Astrocyte (in vitro differentiated cells and primary cell): Measurements from ENCODE around the gene MALT1. TPM values are rescaled to one million over a fixed set of nuclear protein-coding genes. Genes with fewer than 3 reads are reported as not detected.
A peak's percentile ranks its signal among the peaks of the same experiment; 100 is the strongest.

Experiments used
- DNase-seq: peaks from one replicate; pipeline ENCODE4 v3.0.0-alpha.2; 2010; ENCODE audit warnings: low read depth
- FAIRE-seq: peaks from 2 replicates; lab custom pipeline; 2011; peaks lifted over from hg19 to GRCh38; lab: Jason Lieb, UNC
- H2AFZ ChIP-seq: 2 replicates; pipeline ENCODE4 v1.6.0; 2012; ENCODE audit warnings: low read depth, low read length, inconsistent platforms
- H3K27ac ChIP-seq: 2 replicates; pipeline ENCODE4 v1.5.1; 2011; ENCODE audit warnings: low read depth, low read length, inconsistent platforms
- H3K27me3 ChIP-seq: 2 replicates; pipeline ENCODE4 v1.6.0; 2011; ENCODE audit warnings: low read length, inconsistent platforms; ENCODE audit not compliant: insufficient read depth
- H3K36me3 ChIP-seq: 2 replicates; pipeline ENCODE4 v1.5.1; 2011; ENCODE audit warnings: low read length, inconsistent platforms; ENCODE audit not compliant: insufficient read depth
- H3K4me1 ChIP-seq: 2 replicates; pipeline ENCODE4 v1.5.1; 2011; ENCODE audit warnings: low read length, inconsistent platforms; ENCODE audit not compliant: insufficient read depth
- H3K4me2 ChIP-seq: 2 replicates; pipeline ENCODE4 v1.6.0; 2012; ENCODE audit warnings: low read length, inconsistent platforms
- H3K4me3 ChIP-seq: 2 replicates; pipeline ENCODE4 v1.5.1; 2011; ENCODE audit warnings: low read depth, mild to moderate bottlenecking, low read length, inconsistent platforms; ENCODE audit not compliant: insufficient read depth
- H3K79me2 ChIP-seq: 2 replicates; pipeline ENCODE4 v1.6.0; 2012; ENCODE audit warnings: mild to moderate bottlenecking, low read length, inconsistent platforms; ENCODE audit not compliant: insufficient read depth
- H3K9ac ChIP-seq: 2 replicates; pipeline ENCODE4 v1.6.0; 2012; ENCODE audit warnings: mild to moderate bottlenecking, low read length, inconsistent platforms
- H3K9me3 ChIP-seq: 2 replicates; pipeline ENCODE4 v1.5.1; 2012; ENCODE audit warnings: low read depth, mild to moderate bottlenecking, low read length, inconsistent platforms; ENCODE audit not compliant: insufficient read depth
- H4K20me1 ChIP-seq: 2 replicates; pipeline ENCODE4 v1.6.0; 2012; ENCODE audit warnings: low read length, inconsistent platforms; ENCODE audit not compliant: insufficient read depth
- H3K27ac Mint-ChIP-seq: one replicate; pipeline ENCODE4 v1.8.0; 2021; ENCODE audit warnings: mild to moderate bottlenecking, mixed read lengths; ENCODE audit not compliant: unreplicated experiment
- H3K27me3 Mint-ChIP-seq: one replicate; pipeline ENCODE4 v1.8.0; 2021; ENCODE audit warnings: low read depth, mixed read lengths; ENCODE audit not compliant: unreplicated experiment
- H3K36me3 Mint-ChIP-seq: one replicate; pipeline ENCODE4 v1.8.0; 2021; ENCODE audit warnings: low read depth, mixed read lengths; ENCODE audit not compliant: unreplicated experiment
- H3K4me1 Mint-ChIP-seq: one replicate; pipeline ENCODE4 v1.8.0; 2021; ENCODE audit warnings: low read depth, mixed read lengths; ENCODE audit not compliant: unreplicated experiment
- H3K4me3 Mint-ChIP-seq: one replicate; pipeline ENCODE4 v1.8.0; 2021; ENCODE audit warnings: mild to moderate bottlenecking, moderate library complexity, mixed read lengths; ENCODE audit not compliant: unreplicated experiment
- H3K9me3 Mint-ChIP-seq: one replicate; pipeline ENCODE4 v1.8.0; 2021; ENCODE audit warnings: mild to moderate bottlenecking, mixed read lengths; ENCODE audit not compliant: unreplicated experiment
- CTCF ChIP-seq: IDR thresholded peaks from 2 replicates; pipeline ENCODE4 v1.5.1; 2011; ENCODE audit warnings: low read depth, mild to moderate bottlenecking, inconsistent platforms, low read length, moderate library complexity; ENCODE audit not compliant: insufficient read depth
- EZH2 ChIP-seq: IDR thresholded peaks from 2 replicates; pipeline ENCODE4 v1.6.1; 2012; ENCODE audit warnings: mild to moderate bottlenecking, low read length, inconsistent platforms; ENCODE audit not compliant: insufficient read depth
- total RNA-seq: library from RNA; stranded (reverse); gene quantifications from 2 replicates; pipeline ENCODE4 v1.2.1, GENCODE V29; 2021

MALT1 gene
- total RNA-seq, 1 donor from 2014 or later, result 40.3 TPM

- peaks cover 21% of the 10 kb centered on the region for H4K20me1 ChIP-seq
Measured at GRCh38 chr18:58682429-58683069, 11.3 kb downstream of the MALT1 start.

GRCh38 chr18:58687871-58688308, 16.6 kb downstream of the MALT1 start:
- H3K4me1 Mint-ChIP-seq, result peaks cover 20% of the 10 kb centered on the region
- H3K9me3 ChIP-seq, result no peaks in the 10 kb centered on the region
- no peak overlapping the region for H3K9ac ChIP-seq
- H3K27ac ChIP-seq, result no peak overlapping the region
- H3K4me1 ChIP-seq, result no peaks in the 10 kb centered on the region
- no peak for FAIRE-seq
- H3K27me3 ChIP-seq, result no peaks in the 10 kb centered on the region
- peaks cover 29% of the 10 kb centered on the region for H4K20me1 ChIP-seq
- H3K9me3 Mint-ChIP-seq, result no peaks in the 10 kb centered on the region
- peaks cover 11% of the 10 kb centered on the region for H3K36me3 ChIP-seq
- H3K4me2 ChIP-seq, result no peak overlapping the region
- no peak for DNase-seq
- no peak overlapping the region for H3K4me3 ChIP-seq
- no peaks in the 10 kb centered on the region for H3K27me3 Mint-ChIP-seq
- H3K79me2 ChIP-seq, result peaks cover 76% of the 10 kb centered on the region
- H3K36me3 Mint-ChIP-seq, result peaks cover 15% of the 10 kb centered on the region
- no peak overlapping the region for H2AFZ ChIP-seq
- no peak overlapping the region for H3K4me3 Mint-ChIP-seq
- no peak for TF ChIP-seq CTCF
- TF ChIP-seq EZH2, result no peak
- no peak overlapping the region for H3K27ac Mint-ChIP-seq

More at GRCh38 chr18:58682429-58683069, 11.3 kb downstream of the MALT1 start:
- no peaks in the 10 kb centered on the region for H3K27me3 Mint-ChIP-seq
- H3K4me3 Mint-ChIP-seq, result peak overlapping the region; percentile 43
- Histone ChIP-seq H3K4me3 (no peak overlapping the region), H3K9ac (no peak overlapping the region), H3K79me2 (peaks cover 78% of the 10 kb centered on the region), H3K4me2 (peak overlapping the region; percentile 28), H3K9me3 (no peaks in the 10 kb centered on the region), H3K36me3 (peaks cover 13% of the 10 kb centered on the region), H2AFZ (no peak overlapping the region), H3K4me1 (peaks cover 5% of the 10 kb centered on the region), H3K27me3 (no peaks in the 10 kb centered on the region), H3K27ac (no peak overlapping the region)
- H3K36me3 Mint-ChIP-seq, result peaks cover 5% of the 10 kb centered on the region
- DNase-seq (peak; percentile 65), FAIRE-seq (peak; percentile 13)
- no peaks in the 10 kb centered on the region for H3K9me3 Mint-ChIP-seq
- TF ChIP-seq EZH2 (no peak), CTCF (no peak)
- H3K4me1 Mint-ChIP-seq, result peaks cover 22% of the 10 kb centered on the region
- H3K27ac Mint-ChIP-seq, result peak overlapping the region; percentile 83

GRCh38 chr18:58690259-58690658, 19.0 kb downstream of the MALT1 start:
- H3K27me3 Mint-ChIP-seq, result no peaks in the 10 kb centered on the region
- no peak overlapping the region for H3K4me3 Mint-ChIP-seq
- H3K36me3 Mint-ChIP-seq, result peaks cover 20% of the 10 kb centered on the region
- no peaks in the 10 kb centered on the region for H3K4me1 ChIP-seq
- H4K20me1 ChIP-seq, result peaks cover 39% of the 10 kb centered on the region
- no peaks in the 10 kb centered on the region for H3K9me3 ChIP-seq
- no peak overlapping the region for H3K27ac ChIP-seq
- no peaks in the 10 kb centered on the region for H3K9me3 Mint-ChIP-seq
- no peak overlapping the region for H3K4me3 ChIP-seq
- no peaks in the 10 kb centered on the region for H3K27me3 ChIP-seq
- peaks cover 5% of the 10 kb centered on the region for H3K36me3 ChIP-seq
- DNase-seq (no peak), FAIRE-seq (no peak)
- TF ChIP-seq EZH2 (no peak), CTCF (no peak)
- no peak overlapping the region for H3K9ac ChIP-seq
- no peak overlapping the region for H3K4me2 ChIP-seq
- peaks cover 81% of the 10 kb centered on the region for H3K79me2 ChIP-seq
- H2AFZ ChIP-seq, result no peak overlapping the region
- H3K4me1 Mint-ChIP-seq, result peaks cover 13% of the 10 kb centered on the region
- H3K27ac Mint-ChIP-seq, result no peak overlapping the region
